HCT116 (cell line): ENCODE data around the gene RAPH1. TPM values are rescaled to one million over a fixed set of nuclear protein-coding genes. Genes with fewer than 3 reads are reported as not detected.

ENCODE experiments used
- ATAC-seq: fragments of 200-7000 bp; cut with Tn5 transposase; 2 replicates; pipeline ENCODE4 v1.9.1; 2020; ENCODE audit warnings: mild to moderate bottlenecking, moderate library complexity
- BruUV-seq: library from RNA; stranded (reverse); fragments of 400-500 nt; replicated peaks from 2 replicates; lab custom pipeline; 2021; lab: Mats Ljungman, UMichigan
- CTCF ChIA-PET: fragments of 300-600 bp; sonication (Branson Sonifier 250); formaldehyde crosslinking; loops from one replicate; lab custom pipeline; 2021; ENCODE audit warnings: antibody characterized with exemption; lab: Charles Lee
- POLR2A ChIA-PET: fragments of 300-600, 350-600 bp; sonication (Branson Sonifier 250); formaldehyde crosslinking; loops from one replicate; lab custom pipeline; 2021; ENCODE audit warnings: antibody characterized with exemption; lab: Charles Lee
- RAD21 ChIA-PET, 2 experiments: fragments of 300-600 bp; sonication (Branson Sonifier 250); formaldehyde crosslinking; loops; one replicate each; lab custom pipeline; 2023; ENCODE audit warnings: low total read pairs in 2 of 2; ENCODE audit not compliant: uncharacterized antibody in 2 of 2, unreplicated experiment in 2 of 2, low non-redundant PET in 1 of 2; lab: Charles Lee
- DNase-seq: peaks from one replicate; pipeline ENCODE4 v3.0.0-alpha.2; 2010; ENCODE audit warnings: low read depth, low spot score
- H2AFZ ChIP-seq: fragments of 200-600 bp; shearing (Covaris generic), sonication (generic); 2 replicates; pipeline ENCODE4 v1.6.1; 2017; ENCODE audit warnings: low read depth, mixed run types, mixed read lengths, antibody characterized with exemption, low read length; ENCODE audit not compliant: poor library complexity, severe bottlenecking
- H3K27ac ChIP-seq: 2 replicates; pipeline ENCODE4 v1.5.1; 2012; ENCODE audit warnings: low read depth, low read length
- H3K27me3 ChIP-seq: fragments of 200-600 bp; sonication (generic); 2 replicates; pipeline ENCODE4 v1.6.1; 2016; ENCODE audit warnings: mixed run types, low read length, mixed read lengths; ENCODE audit not compliant: insufficient read depth
- H3K36me3 ChIP-seq, 2 experiments: fragments of 200-500 bp in 1 of 2; fragments of 200-600 bp in 1 of 2; sonication (Bioruptor generic) in 1 of 2; sonication (generic) in 1 of 2; 2 replicates each; pipeline versions ENCODE4 v1.5.1 to v1.6.1; 2014 to 2016; ENCODE audit warnings: low read length in 2 of 2, inconsistent platforms in 1 of 2, mixed read lengths in 1 of 2, mixed run types in 1 of 2; ENCODE audit not compliant: insufficient read depth in 2 of 2, control insufficient read depth in 1 of 2
- H3K4me1 ChIP-seq, 2 experiments: fragments of 200-600 bp in 1 of 2; sonication (generic) in 1 of 2; 2 replicates each; pipeline versions ENCODE4 v1.5.1 to v1.6.1; 2012 to 2017; ENCODE audit warnings: low read length in 2 of 2, inconsistent platforms in 1 of 2, mild to moderate bottlenecking in 1 of 2, mixed read lengths in 1 of 2, mixed run types in 1 of 2, moderate library complexity in 1 of 2; ENCODE audit not compliant: insufficient read depth in 2 of 2, control insufficient read depth in 1 of 2
- H3K4me2 ChIP-seq: fragments of 200-600 bp; sonication (generic); 2 replicates; pipeline ENCODE4 v1.6.1; 2017; ENCODE audit warnings: mixed run types, low read length, mixed read lengths
- H3K4me3 ChIP-seq, 2 experiments: fragments of 200-600 bp in 1 of 2; sonication (generic) in 1 of 2; replicated peaks in 1 of 2; 2 replicates each; pipeline ENCODE4 v1.5.1; 2011 to 2016; ENCODE audit warnings: low read length in 2 of 2, control low read depth in 1 of 2, low read depth in 1 of 2, mild to moderate bottlenecking in 1 of 2, mixed read lengths in 1 of 2, mixed run types in 1 of 2
- H3K79me2 ChIP-seq: fragments of 200-600 bp; sonication (generic); 2 replicates; pipeline ENCODE4 v1.6.1; 2017; ENCODE audit warnings: mild to moderate bottlenecking, mixed run types, low read length, moderate library complexity, mixed read lengths; ENCODE audit not compliant: insufficient read depth
- H3K9ac ChIP-seq: fragments of 200-600 bp; sonication (generic); 2 replicates; pipeline ENCODE4 v1.6.1; 2016; ENCODE audit warnings: low read length, mixed read lengths
- H3K9me2 ChIP-seq: fragments of 200-600 bp; sonication (generic), shearing (Covaris generic); 2 replicates; pipeline ENCODE4 v1.6.1; 2017; ENCODE audit warnings: mixed run types, mild to moderate bottlenecking, moderate library complexity; ENCODE audit not compliant: insufficient read depth
- H3K9me3 ChIP-seq, 2 experiments: fragments of 200-500 bp in 1 of 2; fragments of 200-600 bp in 1 of 2; sonication (Bioruptor generic) in 1 of 2; sonication (generic) in 1 of 2; 2 replicates each; pipeline ENCODE4 v1.6.1; 2014 to 2017; ENCODE audit warnings: low read length in 2 of 2, mixed read lengths in 2 of 2, inconsistent platforms in 1 of 2, low read depth in 1 of 2, mild to moderate bottlenecking in 1 of 2, mixed run types in 1 of 2, moderate library complexity in 1 of 2; ENCODE audit not compliant: control insufficient read depth in 1 of 2, insufficient read depth in 1 of 2
- H4K20me1 ChIP-seq: fragments of 200-600 bp; sonication (generic), shearing (Covaris generic); 2 replicates; pipeline ENCODE4 v1.6.1; 2017; ENCODE audit warnings: mixed run types, mild to moderate bottlenecking, moderate library complexity; ENCODE audit not compliant: insufficient read depth
- CBX3 ChIP-seq: IDR thresholded peaks from 2 replicates; pipeline ENCODE4 v1.6.1; 2012; ENCODE audit warnings: low read depth
- EGR1 ChIP-seq: IDR thresholded peaks from 2 replicates; pipeline ENCODE4 v1.6.1; 2012; ENCODE audit warnings: low read depth
- JUND ChIP-seq: IDR thresholded peaks from 2 replicates; pipeline ENCODE4 v1.6.1; 2012
- ZFX ChIP-seq: fragments of 450-650 bp; IDR thresholded peaks from 2 replicates; pipeline ENCODE4 v1.6.1; 2017
- ZNF274 ChIP-seq: fragments of 200-500 bp; sonication (Bioruptor generic); IDR thresholded peaks from 2 replicates; pipeline ENCODE4 v1.6.1; 2014; ENCODE audit warnings: mild to moderate bottlenecking, low read depth, low read length, inconsistent platforms
- intact Hi-C: fragments of 100-400 bp; cut with micrococcal nuclease; formaldehyde crosslinking; loops from 2 replicates; pipeline ENCODE4 v1.10.0; 2022
- total RNA-seq: library from RNA; stranded (reverse); gene quantifications from one replicate; pipeline ENCODE4 v1.2.1, GENCODE V29; 2021; ENCODE audit not compliant: unreplicated experiment
- TF ChIP-seq, protein P1 (sequence below), 3 experiments: fragments of 200-600 bp in 1 of 3; sonication (generic) in 1 of 3; IDR thresholded peaks in 2 of 3; conservative IDR thresholded peaks in 1 of 3; 2 replicates each; pipeline ENCODE4 v1.5.1; 2012 to 2017; ENCODE audit warnings: low read depth in 2 of 3, low read length in 2 of 3, antibody characterized with exemption in 1 of 3, borderline replicate concordance in 1 of 3, control low read depth in 1 of 3, mild to moderate bottlenecking in 1 of 3, mixed read lengths in 1 of 3, mixed run types in 1 of 3, moderate library complexity in 1 of 3; ENCODE audit not compliant: insufficient read depth in 1 of 3
- TF ChIP-seq, protein P2 (sequence below): IDR thresholded peaks from 2 replicates; pipeline ENCODE4 v1.6.1; 2012
- TF ChIP-seq, protein P3 (sequence below): IDR thresholded peaks from 2 replicates; pipeline ENCODE4 v1.6.1; 2012; ENCODE audit warnings: low read depth

Gene RAPH1
- total RNA-seq, 1 experiment from 2014 or later = 22.3 TPM

DNA sequence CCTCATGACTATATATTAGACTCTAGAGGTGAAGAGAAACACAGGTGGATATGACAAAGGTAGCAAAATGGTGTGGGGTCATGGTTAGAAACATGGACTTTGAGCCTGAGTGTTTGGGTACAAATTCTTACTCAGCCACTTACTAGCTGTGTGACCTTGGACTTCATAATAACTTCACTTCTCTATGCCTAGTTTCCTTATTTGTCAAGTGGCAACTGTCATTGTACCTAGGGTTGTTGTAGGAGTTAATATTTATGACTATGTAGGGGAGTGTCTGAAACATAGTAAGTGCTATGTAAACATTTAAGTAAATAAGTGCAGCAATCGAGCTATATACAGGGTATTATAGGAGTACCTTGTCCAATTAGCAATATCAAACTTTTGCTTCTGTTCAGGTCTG is 49.7 kb upstream of the RAPH1 start (continued):
- TF ChIP-seq, protein P1, sequence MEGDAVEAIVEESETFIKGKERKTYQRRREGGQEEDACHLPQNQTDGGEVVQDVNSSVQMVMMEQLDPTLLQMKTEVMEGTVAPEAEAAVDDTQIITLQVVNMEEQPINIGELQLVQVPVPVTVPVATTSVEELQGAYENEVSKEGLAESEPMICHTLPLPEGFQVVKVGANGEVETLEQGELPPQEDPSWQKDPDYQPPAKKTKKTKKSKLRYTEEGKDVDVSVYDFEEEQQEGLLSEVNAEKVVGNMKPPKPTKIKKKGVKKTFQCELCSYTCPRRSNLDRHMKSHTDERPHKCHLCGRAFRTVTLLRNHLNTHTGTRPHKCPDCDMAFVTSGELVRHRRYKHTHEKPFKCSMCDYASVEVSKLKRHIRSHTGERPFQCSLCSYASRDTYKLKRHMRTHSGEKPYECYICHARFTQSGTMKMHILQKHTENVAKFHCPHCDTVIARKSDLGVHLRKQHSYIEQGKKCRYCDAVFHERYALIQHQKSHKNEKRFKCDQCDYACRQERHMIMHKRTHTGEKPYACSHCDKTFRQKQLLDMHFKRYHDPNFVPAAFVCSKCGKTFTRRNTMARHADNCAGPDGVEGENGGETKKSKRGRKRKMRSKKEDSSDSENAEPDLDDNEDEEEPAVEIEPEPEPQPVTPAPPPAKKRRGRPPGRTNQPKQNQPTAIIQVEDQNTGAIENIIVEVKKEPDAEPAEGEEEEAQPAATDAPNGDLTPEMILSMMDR (IDR thresholded peaks at IDR 0.05 in 2 of 3, conservative IDR thresholded peaks at IDR 0.05 in 1 of 3; ENCODE audit: borderline replicate concordance in 1 of 3, insufficient read depth in 1 of 3, low read depth in 2 of 3, low read length in 2 of 3) = no peak

DNA sequence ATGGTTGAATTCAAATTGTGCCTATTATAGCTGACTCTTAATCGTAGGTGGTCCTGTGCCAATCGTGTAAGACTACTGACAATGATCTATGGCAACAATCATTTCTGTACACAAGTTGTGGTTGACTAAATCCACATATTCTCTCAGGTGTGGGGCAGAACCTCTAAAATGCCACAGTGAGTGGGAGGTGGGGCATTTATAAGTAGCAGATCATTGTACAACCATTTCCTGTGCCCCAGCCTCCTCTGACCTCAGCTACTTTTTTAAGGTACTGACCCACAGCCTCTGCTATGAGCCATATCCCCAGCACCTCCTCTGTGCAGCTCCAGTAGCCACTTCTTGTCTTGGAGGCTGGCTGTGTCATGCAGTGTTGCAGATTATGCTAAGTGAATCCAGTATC is 48.6 kb upstream of the RAPH1 start:
- Histone ChIP-seq H3K4me2 (0 out of 2 replicates have a peak overlapping the region, but pooled peaks have one; percentile 18), H2AFZ (no peak overlapping the region), H3K9ac (no peak overlapping the region), H3K79me2 (no peaks in the 10 kb centered on the region), H3K27ac (no peak overlapping the region), H3K36me3 (no peaks in the 10 kb centered on the region), H3K9me3 (no peaks in the 10 kb centered on the region), H3K4me3 (no peak overlapping the region), H3K27me3 (no peaks in the 10 kb centered on the region)
- ChIA-PET RAD21 (no interaction called here), CTCF (interaction anchor here (0.6 kb wide), 1 partner anchor 1227 kb away, joined by 4 read pairs; no protein-coding TSS in a partner anchor), POLR2A (no interaction called here)
- intact Hi-C loops = no loop called here
- TF ChIP-seq ZNF274 (no peak), ZFX (no peak)
- TF ChIP-seq, all 23 proteins: peak for 0
- ATAC-seq (no peak), DNase-seq (no peak)
- peaks cover 16 to 28% of the 10 kb centered on the region in 2 experiments for H3K4me1 ChIP-seq
- no peaks in the 10 kb centered on the region for H4K20me1 ChIP-seq
- no TSS peak for BruUV-seq
- no peaks in the 10 kb centered on the region for H3K9me2 ChIP-seq

DNA sequence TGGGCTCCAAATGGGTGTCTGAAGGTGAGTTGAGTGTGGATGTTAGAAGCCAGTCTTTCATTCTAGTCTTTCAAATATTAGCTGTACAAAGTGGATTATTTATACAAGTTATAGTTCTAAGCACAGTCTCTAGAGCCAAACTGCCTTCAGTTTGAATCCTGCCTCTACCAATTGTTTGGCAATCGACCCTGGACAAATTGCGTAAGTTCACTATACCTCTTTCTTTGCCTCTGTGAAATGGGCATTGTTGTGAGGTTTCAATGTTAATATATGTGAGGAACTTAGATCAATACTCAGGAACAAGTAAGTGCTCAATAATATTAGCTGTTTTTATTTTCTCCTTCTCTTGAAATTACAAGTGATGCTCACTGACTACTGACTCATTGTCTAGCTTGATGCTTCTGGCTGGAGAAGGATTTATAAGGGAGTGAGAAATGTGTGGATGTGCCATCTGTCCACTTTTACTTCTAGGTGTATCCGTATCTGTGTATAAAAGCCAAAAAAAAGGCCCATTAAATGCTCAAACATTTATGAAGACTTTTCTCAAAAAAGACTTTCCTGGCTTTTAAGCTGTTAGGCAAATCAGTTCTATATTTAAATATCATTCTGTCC is 48.1 kb upstream of the RAPH1 start:
- H3K4me3 ChIP-seq = no peak overlapping the region
- no peaks in the 10 kb centered on the region for H3K27me3 ChIP-seq
- H3K9me2 ChIP-seq = no peaks in the 10 kb centered on the region
- no peaks in the 10 kb centered on the region for H3K79me2 ChIP-seq
- H3K4me2 ChIP-seq = 0 out of 2 replicates have a peak overlapping the region, but pooled peaks have one; percentile 18
- H4K20me1 ChIP-seq = no peaks in the 10 kb centered on the region
- DNase-seq (no peak), ATAC-seq (no peak)
- intact Hi-C loops = no loop called here
- H3K36me3 ChIP-seq = no peaks in the 10 kb centered on the region
- ChIA-PET RAD21 (no interaction called here), CTCF (interaction anchor here (0.6 kb wide), 1 partner anchor 1226 kb away, joined by 4 read pairs; no protein-coding TSS in a partner anchor), POLR2A (no interaction called here)
- no peaks in the 10 kb centered on the region for H3K9me3 ChIP-seq
- no TSS peak for BruUV-seq
- no peak overlapping the region for H3K9ac ChIP-seq
- no peak overlapping the region for H2AFZ ChIP-seq
- H3K4me1 ChIP-seq = peaks cover 20 to 33% of the 10 kb centered on the region in 2 experiments
- H3K27ac ChIP-seq = no peak overlapping the region
- TF ChIP-seq, protein P2, sequence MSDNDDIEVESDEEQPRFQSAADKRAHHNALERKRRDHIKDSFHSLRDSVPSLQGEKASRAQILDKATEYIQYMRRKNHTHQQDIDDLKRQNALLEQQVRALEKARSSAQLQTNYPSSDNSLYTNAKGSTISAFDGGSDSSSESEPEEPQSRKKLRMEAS = no peak
- TF ChIP-seq CBX3 = no peak
- no peak for TF ChIP-seq ZNF274
- TF ChIP-seq, protein P1 (IDR thresholded peaks at IDR 0.05 in 2 of 3, conservative IDR thresholded peaks at IDR 0.05 in 1 of 3; ENCODE audit: borderline replicate concordance in 1 of 3, insufficient read depth in 1 of 3, low read depth in 2 of 3, low read length in 2 of 3) = no peak
- TF ChIP-seq, protein P3, sequence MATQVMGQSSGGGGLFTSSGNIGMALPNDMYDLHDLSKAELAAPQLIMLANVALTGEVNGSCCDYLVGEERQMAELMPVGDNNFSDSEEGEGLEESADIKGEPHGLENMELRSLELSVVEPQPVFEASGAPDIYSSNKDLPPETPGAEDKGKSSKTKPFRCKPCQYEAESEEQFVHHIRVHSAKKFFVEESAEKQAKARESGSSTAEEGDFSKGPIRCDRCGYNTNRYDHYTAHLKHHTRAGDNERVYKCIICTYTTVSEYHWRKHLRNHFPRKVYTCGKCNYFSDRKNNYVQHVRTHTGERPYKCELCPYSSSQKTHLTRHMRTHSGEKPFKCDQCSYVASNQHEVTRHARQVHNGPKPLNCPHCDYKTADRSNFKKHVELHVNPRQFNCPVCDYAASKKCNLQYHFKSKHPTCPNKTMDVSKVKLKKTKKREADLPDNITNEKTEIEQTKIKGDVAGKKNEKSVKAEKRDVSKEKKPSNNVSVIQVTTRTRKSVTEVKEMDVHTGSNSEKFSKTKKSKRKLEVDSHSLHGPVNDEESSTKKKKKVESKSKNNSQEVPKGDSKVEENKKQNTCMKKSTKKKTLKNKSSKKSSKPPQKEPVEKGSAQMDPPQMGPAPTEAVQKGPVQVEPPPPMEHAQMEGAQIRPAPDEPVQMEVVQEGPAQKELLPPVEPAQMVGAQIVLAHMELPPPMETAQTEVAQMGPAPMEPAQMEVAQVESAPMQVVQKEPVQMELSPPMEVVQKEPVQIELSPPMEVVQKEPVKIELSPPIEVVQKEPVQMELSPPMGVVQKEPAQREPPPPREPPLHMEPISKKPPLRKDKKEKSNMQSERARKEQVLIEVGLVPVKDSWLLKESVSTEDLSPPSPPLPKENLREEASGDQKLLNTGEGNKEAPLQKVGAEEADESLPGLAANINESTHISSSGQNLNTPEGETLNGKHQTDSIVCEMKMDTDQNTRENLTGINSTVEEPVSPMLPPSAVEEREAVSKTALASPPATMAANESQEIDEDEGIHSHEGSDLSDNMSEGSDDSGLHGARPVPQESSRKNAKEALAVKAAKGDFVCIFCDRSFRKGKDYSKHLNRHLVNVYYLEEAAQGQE = no peak
- no peak for TF ChIP-seq EGR1
- no peak for TF ChIP-seq JUND
